Neural crest cell (in vitro differentiated cells): ENCODE results near the gene FAM13C. TPM values are rescaled to one million over a fixed set of nuclear protein-coding genes. Genes with fewer than 3 reads are reported as not detected.

Source experiments
- DNase-seq: peaks from one replicate; pipeline ENCODE4 v3.0.0; 2021; ENCODE audit warnings: low read depth, mixed read lengths, low spot score
- H3K27ac Mint-ChIP-seq: one replicate; pipeline ENCODE4 v1.8.0; 2021; ENCODE audit warnings: mild to moderate bottlenecking, mixed read lengths; ENCODE audit not compliant: unreplicated experiment
- H3K27me3 Mint-ChIP-seq: 2 replicates; pipeline ENCODE4 v1.8.0; 2021; ENCODE audit warnings: low read depth, mild to moderate bottlenecking, mixed read lengths
- H3K36me3 Mint-ChIP-seq: 2 replicates; pipeline ENCODE4 v1.8.0; 2021; ENCODE audit warnings: low read depth, mild to moderate bottlenecking, mixed read lengths
- H3K4me1 Mint-ChIP-seq: 2 replicates; pipeline ENCODE4 v1.8.0; 2021; ENCODE audit warnings: mixed read lengths
- H3K4me3 Mint-ChIP-seq: one replicate; pipeline ENCODE4 v1.8.0; 2021; ENCODE audit warnings: mild to moderate bottlenecking, mixed read lengths
- H3K9me3 Mint-ChIP-seq: 2 replicates; pipeline ENCODE4 v1.8.0; 2021; ENCODE audit warnings: mixed read lengths
- total RNA-seq: library from RNA; stranded (reverse); gene quantifications from 2 replicates; pipeline ENCODE4 v1.2.1, GENCODE V29; 2021
- TF ChIP-seq, protein P1 (sequence below): fragments of 200-600 bp; sonication (generic); conservative IDR thresholded peaks from 2 replicates; pipeline ENCODE4 v1.5.0; 2021; ENCODE audit warnings: antibody characterized with exemption, mild to moderate bottlenecking

FAM13C gene
- total RNA-seq, 1 donor from 2014 or later = 2.9 TPM

- H3K36me3 Mint-ChIP-seq = peaks cover 4% of the 10 kb centered on the region
- DNase-seq = no peak
- H3K4me1 Mint-ChIP-seq = peaks cover 17% of the 10 kb centered on the region
- peaks cover 2% of the 10 kb centered on the region for H3K9me3 Mint-ChIP-seq
- H3K27ac Mint-ChIP-seq = no peak overlapping the region
- TF ChIP-seq, protein P1, sequence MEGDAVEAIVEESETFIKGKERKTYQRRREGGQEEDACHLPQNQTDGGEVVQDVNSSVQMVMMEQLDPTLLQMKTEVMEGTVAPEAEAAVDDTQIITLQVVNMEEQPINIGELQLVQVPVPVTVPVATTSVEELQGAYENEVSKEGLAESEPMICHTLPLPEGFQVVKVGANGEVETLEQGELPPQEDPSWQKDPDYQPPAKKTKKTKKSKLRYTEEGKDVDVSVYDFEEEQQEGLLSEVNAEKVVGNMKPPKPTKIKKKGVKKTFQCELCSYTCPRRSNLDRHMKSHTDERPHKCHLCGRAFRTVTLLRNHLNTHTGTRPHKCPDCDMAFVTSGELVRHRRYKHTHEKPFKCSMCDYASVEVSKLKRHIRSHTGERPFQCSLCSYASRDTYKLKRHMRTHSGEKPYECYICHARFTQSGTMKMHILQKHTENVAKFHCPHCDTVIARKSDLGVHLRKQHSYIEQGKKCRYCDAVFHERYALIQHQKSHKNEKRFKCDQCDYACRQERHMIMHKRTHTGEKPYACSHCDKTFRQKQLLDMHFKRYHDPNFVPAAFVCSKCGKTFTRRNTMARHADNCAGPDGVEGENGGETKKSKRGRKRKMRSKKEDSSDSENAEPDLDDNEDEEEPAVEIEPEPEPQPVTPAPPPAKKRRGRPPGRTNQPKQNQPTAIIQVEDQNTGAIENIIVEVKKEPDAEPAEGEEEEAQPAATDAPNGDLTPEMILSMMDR = no peak
- H3K4me3 Mint-ChIP-seq = no peak overlapping the region
- no peaks in the 10 kb centered on the region for H3K27me3 Mint-ChIP-seq
Observed at GRCh38 chr10:59319854-59320253, 42.5 kb downstream of the FAM13C start.

DNA sequence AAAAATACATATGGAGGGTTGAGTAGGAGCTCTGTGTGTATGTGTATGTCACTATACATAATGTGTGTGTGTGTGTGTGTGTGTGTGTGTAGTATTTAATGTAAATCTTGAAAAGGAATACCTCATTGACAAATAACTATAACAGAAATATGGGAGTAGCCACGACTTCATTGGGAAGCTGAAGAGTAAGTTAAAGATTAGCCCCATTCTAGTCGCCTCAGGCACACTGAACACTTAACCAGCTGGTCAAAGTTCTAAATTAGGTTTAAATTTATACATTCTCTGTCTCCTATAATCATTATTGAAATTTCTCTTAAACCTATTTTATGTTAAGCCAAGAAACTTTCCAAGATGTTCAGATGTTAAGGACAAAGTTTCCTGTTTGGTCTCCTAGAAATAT, 45.3 kb downstream of the FAM13C start:
- Mint-ChIP-seq H3K36me3 (peaks cover 2% of the 10 kb centered on the region), H3K27me3 (no peaks in the 10 kb centered on the region), H3K9me3 (no peaks in the 10 kb centered on the region), H3K4me1 (peaks cover 17% of the 10 kb centered on the region), H3K27ac (no peak overlapping the region), H3K4me3 (no peak overlapping the region)
- DNase-seq = no peak
- TF ChIP-seq, protein P1 = no peak

GRCh38 chr10:59315465-59315864, 46.9 kb downstream of the FAM13C start:
- Mint-ChIP-seq H3K9me3 (no peaks in the 10 kb centered on the region), H3K27ac (no peak overlapping the region), H3K27me3 (no peaks in the 10 kb centered on the region), H3K36me3 (no peaks in the 10 kb centered on the region), H3K4me1 (peaks cover 17% of the 10 kb centered on the region), H3K4me3 (no peak overlapping the region)
- TF ChIP-seq, protein P1 = no peak
- DNase-seq = no peak

GRCh38 chr10:59314268-59314667, 48.1 kb downstream of the FAM13C start:
- H3K27ac Mint-ChIP-seq = no peak overlapping the region
- no peak for DNase-seq
- no peaks in the 10 kb centered on the region for H3K36me3 Mint-ChIP-seq
- peaks cover 12% of the 10 kb centered on the region for H3K4me1 Mint-ChIP-seq
- TF ChIP-seq, protein P1 = no peak
- H3K9me3 Mint-ChIP-seq = peaks cover under 1% of the 10 kb centered on the region
- no peak overlapping the region for H3K4me3 Mint-ChIP-seq
- no peaks in the 10 kb centered on the region for H3K27me3 Mint-ChIP-seq

DNA sequence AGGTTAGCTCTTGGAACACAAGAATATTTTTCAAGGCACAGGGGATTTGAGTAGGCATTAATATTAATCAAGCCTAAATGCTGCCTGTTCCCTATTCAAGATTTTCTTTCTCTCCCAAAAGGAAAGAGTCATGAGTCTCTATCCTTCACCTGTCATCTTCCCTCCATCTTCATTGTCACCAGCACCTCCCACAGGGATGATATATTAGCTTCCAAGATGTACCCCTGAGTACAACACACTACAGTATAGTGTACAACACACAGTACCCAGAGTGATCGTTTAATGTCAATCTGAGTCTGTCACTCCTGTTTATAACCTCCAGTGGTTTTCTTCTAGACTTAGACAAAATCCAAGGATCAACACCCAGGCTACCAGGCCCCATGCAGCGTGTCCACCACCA, 50.1 kb downstream of the FAM13C start:
- Mint-ChIP-seq H3K27ac (no peak overlapping the region), H3K4me3 (no peak overlapping the region), H3K27me3 (no peaks in the 10 kb centered on the region), H3K36me3 (no peaks in the 10 kb centered on the region), H3K9me3 (peaks cover 3% of the 10 kb centered on the region), H3K4me1 (no peaks in the 10 kb centered on the region)
- TF ChIP-seq, protein P1 = no peak
- no peak for DNase-seq

- Mint-ChIP-seq H3K9me3 (peaks cover 3% of the 10 kb centered on the region), H3K36me3 (no peaks in the 10 kb centered on the region), H3K27ac (no peak overlapping the region), H3K4me1 (no peaks in the 10 kb centered on the region), H3K27me3 (no peaks in the 10 kb centered on the region), H3K4me3 (no peak overlapping the region)
- TF ChIP-seq, protein P1 = no peak
- DNase-seq = no peak
Observed at GRCh38 chr10:59311025-59311424, 51.3 kb downstream of the FAM13C start.
